HepG2 (cell line): ENCODE data around the gene EXTL1. TPM values are rescaled to one million over a fixed set of nuclear protein-coding genes. Genes with fewer than 3 reads are reported as not detected.
A peak's percentile ranks its signal among the peaks of the same experiment; 100 is the strongest.

Experiments used
- ATAC-seq: fragments of 200-7000 bp; cut with Tn5 transposase; 3 replicates; pipeline ENCODE4 v1.9.1; 2020; ENCODE audit warnings: mild to moderate bottlenecking, moderate library complexity
- BruUV-seq: library from RNA; stranded (reverse); fragments of 400-500 nt; replicated peaks from 2 replicates; lab custom pipeline; 2021; lab: Mats Ljungman, UMichigan
- CTCF ChIA-PET: fragments of 300-600 bp; formaldehyde crosslinking; extraction: SDS; loops from one replicate; lab custom pipeline; 2021; ENCODE audit warnings: low total read pairs, inconsistent platforms, low intra/inter-chr PET ratio; lab: Yijun Ruan, JAX
- POLR2A ChIA-PET: fragments of 350-600 bp; sonication (Branson Sonifier 250); formaldehyde crosslinking; loops from one replicate; lab custom pipeline; 2020; ENCODE audit warnings: antibody characterized with exemption, inconsistent platforms; lab: Yijun Ruan, JAX
- DNase-seq: peaks from one replicate; pipeline ENCODE4 v3.0.0-alpha.2; 2015; ENCODE audit warnings: low spot score
- FAIRE-seq: peaks from 3 replicates; lab custom pipeline; 2011; peaks lifted over from hg19 to GRCh38; lab: Jason Lieb, UNC
- H2AFZ ChIP-seq: one replicate; pipeline ENCODE4 v1.6.1; 2011; ENCODE audit warnings: low read length, inconsistent platforms
- H3K27ac ChIP-seq: fragments of 300-600 bp; 3 replicates; pipeline ENCODE4 v1.8.0; 2011; ENCODE audit warnings: mixed run types, mild to moderate bottlenecking, mixed read lengths, low read length, inconsistent platforms; ENCODE audit not compliant: insufficient read depth; ENCODE audit errors: extremely low read length
- H3K27me3 ChIP-seq, 2 experiments: fragments of 200-600 bp in 1 of 2; 2 replicates in 1 of 2; 3 replicates in 1 of 2; pipeline versions ENCODE4 v1.6.0 to v1.8.0; 2011; ENCODE audit warnings: low read length in 2 of 2, mild to moderate bottlenecking in 2 of 2, moderate library complexity in 2 of 2, inconsistent platforms in 1 of 2; ENCODE audit not compliant: insufficient read depth in 2 of 2, control insufficient read depth in 1 of 2
- H3K36me3 ChIP-seq, 2 experiments: fragments of 200-600 bp in 1 of 2; replicated peaks in 1 of 2; 2 replicates in 1 of 2; 3 replicates in 1 of 2; pipeline versions ENCODE4 v1.5.1 to v1.8.0; 2011; ENCODE audit warnings: low read length in 2 of 2, inconsistent platforms in 1 of 2; ENCODE audit not compliant: insufficient read depth in 2 of 2, control insufficient read depth in 1 of 2
- H3K4me1 ChIP-seq: 2 replicates; pipeline ENCODE4 v1.5.1; 2012; ENCODE audit warnings: low read length, inconsistent platforms; ENCODE audit not compliant: insufficient read depth
- H3K4me2 ChIP-seq: 2 replicates; pipeline ENCODE4 v1.6.0; 2011; ENCODE audit warnings: low read depth, low read length, inconsistent platforms
- H3K4me3 ChIP-seq, 3 experiments: fragments of 200-600 bp in 1 of 3; sonication (generic), shearing (Covaris generic) in 1 of 3; replicated peaks in 1 of 3; 2 replicates each; pipeline ENCODE4 v1.5.1; 2011 to 2016; ENCODE audit warnings: low read length in 3 of 3, inconsistent platforms in 2 of 3, low read depth in 2 of 3, mild to moderate bottlenecking in 2 of 3, control low read depth in 1 of 3, mixed read lengths in 1 of 3; ENCODE audit not compliant: insufficient read depth in 1 of 3
- H3K79me2 ChIP-seq: one replicate; pipeline ENCODE4 v1.6.1; 2011; ENCODE audit warnings: low read length, inconsistent platforms; ENCODE audit not compliant: insufficient read depth
- H3K9ac ChIP-seq: 2 replicates; pipeline ENCODE4 v1.6.0; 2011; ENCODE audit warnings: mild to moderate bottlenecking, low read depth, low read length, inconsistent platforms; ENCODE audit not compliant: insufficient read depth
- H3K9me3 ChIP-seq: 2 replicates; pipeline ENCODE4 v1.5.1; 2012; ENCODE audit warnings: mild to moderate bottlenecking, low read length
- H4K20me1 ChIP-seq: 2 replicates; pipeline ENCODE4 v1.6.0; 2011; ENCODE audit warnings: inconsistent platforms, mild to moderate bottlenecking, low read length, moderate library complexity; ENCODE audit not compliant: insufficient read depth
- MAFK ChIP-seq, 2 experiments: IDR thresholded peaks in 1 of 2; conservative IDR thresholded peaks in 1 of 2; 2 replicates each; pipeline ENCODE4 v1.6.1; 2011; ENCODE audit warnings: improper control_type of control experiment in 2 of 2, low read length in 2 of 2
- MTF1 ChIP-seq: sonication (generic); formaldehyde crosslinking; IDR thresholded peaks from 2 replicates; pipeline ENCODE4 v1.5.0; 2020; ENCODE audit warnings: missing genetic modification reagents
- MZF1 ChIP-seq: sonication (generic); formaldehyde crosslinking; IDR thresholded peaks from 2 replicates; pipeline ENCODE4 v1.8.1; 2023; ENCODE audit warnings: mild to moderate bottlenecking, missing genetic modification reagents, borderline replicate concordance
- NFIB ChIP-seq: sonication (generic); formaldehyde crosslinking; IDR thresholded peaks from 2 replicates; pipeline ENCODE4 v1.9.0; 2021; ENCODE audit warnings: missing genetic modification reagents, mild to moderate bottlenecking, borderline replicate concordance
- PTBP1 ChIP-seq: fragments of 200-400 bp; formaldehyde crosslinking; IDR thresholded peaks from 2 replicates; pipeline ENCODE4 v1.6.1; 2018; ENCODE audit warnings: low read length, low read depth; ENCODE audit not compliant: poor library complexity, severe bottlenecking
- REXO4 ChIP-seq: sonication (generic); formaldehyde crosslinking; IDR thresholded peaks from 2 replicates; pipeline ENCODE4 v1.8.0; 2022; ENCODE audit warnings: missing genetic modification reagents, mild to moderate bottlenecking, borderline replicate concordance
- RXRB ChIP-seq: IDR thresholded peaks from 2 replicates; pipeline ENCODE4 v1.6.1; 2016; ENCODE audit warnings: borderline replicate concordance, missing genetic modification reagents, missing compliant biosample characterization
- SMYD3 ChIP-seq: sonication (generic); formaldehyde crosslinking; IDR thresholded peaks from 2 replicates; pipeline ENCODE4 v1.8.1; 2023; ENCODE audit warnings: mild to moderate bottlenecking, missing genetic modification reagents
- THAP8 ChIP-seq: sonication (generic); formaldehyde crosslinking; IDR thresholded peaks from 2 replicates; pipeline ENCODE4 v1.5.1; 2020; ENCODE audit warnings: missing genetic modification reagents, mild to moderate bottlenecking, borderline replicate concordance
- ZNF207 ChIP-seq: fragments of 450-650 bp; IDR thresholded peaks from 2 replicates; pipeline ENCODE4 v1.6.1; 2016; ENCODE audit warnings: antibody characterized with exemption, borderline replicate concordance
- ZNF224 ChIP-seq: sonication (generic); formaldehyde crosslinking; IDR thresholded peaks from 2 replicates; pipeline ENCODE4 v1.5.0; 2020; ENCODE audit warnings: mild to moderate bottlenecking, missing genetic modification reagents
- ZNF33B ChIP-seq: sonication (generic); formaldehyde crosslinking; IDR thresholded peaks from 2 replicates; pipeline ENCODE4 v1.5.1; 2020; ENCODE audit warnings: mild to moderate bottlenecking, missing genetic modification reagents
- ZNF383 ChIP-seq: sonication (generic); formaldehyde crosslinking; IDR thresholded peaks from 2 replicates; pipeline ENCODE4 v1.4.0; 2020; ENCODE audit warnings: missing genetic modification reagents, mild to moderate bottlenecking, borderline replicate concordance
- ZNF629 ChIP-seq: sonication (generic); formaldehyde crosslinking; conservative IDR thresholded peaks from 2 replicates; pipeline ENCODE4 v1.5.0; 2020; ENCODE audit warnings: missing genetic modification reagents
- ZNF691 ChIP-seq: sonication (generic); formaldehyde crosslinking; IDR thresholded peaks from 2 replicates; pipeline ENCODE4 v1.4.0; 2020; ENCODE audit warnings: missing genetic modification reagents, low read depth, mild to moderate bottlenecking, borderline replicate concordance
- WGBS: methylation state at CpG from one replicate; pipeline ENCODE4 v1.1.6; 2017; ENCODE audit warnings: low lambda C conversion rate; 5-methylcytosine and 5-hydroxymethylcytosine counted together
- in situ Hi-C: cut with HindIII; loops from 2 replicates; pipeline ENCODE4 v1.10.0; 2017; ENCODE audit warnings: low pct_unique_long_range_greater_than_20kb; ENCODE audit not compliant: extremely low pct_ligation_motif_present
- intact Hi-C: fragments of 100-400 bp; cut with micrococcal nuclease; formaldehyde crosslinking; loops from one replicate; pipeline ENCODE4 v1.10.0; 2022; ENCODE audit not compliant: unreplicated experiment
- polyA plus RNA-seq, 8 experiments: library from polyadenylated mRNA; depleted of rRNA in 3 of 8; stranded (reverse) in 7 of 8; unstranded in 1 of 8; fragments of >200 nt; fragmentation: Illumina TruSeq in 4 of 8; extraction: Trizol in 4 of 8; gene quantifications; 2 replicates each; pipeline versions ENCODE4 v1.2.1 to v1.2.3, GENCODE V29; 2011 to 2016; ENCODE audit warnings: low read depth in 4 of 8, missing spikeins in 1 of 8, mixed read lengths in 1 of 8; ENCODE audit not compliant: insufficient read depth in 1 of 8
- total RNA-seq, 5 experiments: library from RNA; depleted of rRNA; stranded (reverse); fragments of >200 nt; fragmentation: Illumina TruSeq; extraction: Trizol; gene quantifications; 2 replicates each; pipeline ENCODE4 v1.2.3, GENCODE V29; 2016; ENCODE audit warnings: low read depth in 1 of 5

EXTL1 gene
- total and polyA plus RNA-seq, 2 of the 13 experiments (the other 11 are each of a cell fraction or from before 2014, with no cell fraction given) = 0.35 to 1.0 TPM

DNA sequence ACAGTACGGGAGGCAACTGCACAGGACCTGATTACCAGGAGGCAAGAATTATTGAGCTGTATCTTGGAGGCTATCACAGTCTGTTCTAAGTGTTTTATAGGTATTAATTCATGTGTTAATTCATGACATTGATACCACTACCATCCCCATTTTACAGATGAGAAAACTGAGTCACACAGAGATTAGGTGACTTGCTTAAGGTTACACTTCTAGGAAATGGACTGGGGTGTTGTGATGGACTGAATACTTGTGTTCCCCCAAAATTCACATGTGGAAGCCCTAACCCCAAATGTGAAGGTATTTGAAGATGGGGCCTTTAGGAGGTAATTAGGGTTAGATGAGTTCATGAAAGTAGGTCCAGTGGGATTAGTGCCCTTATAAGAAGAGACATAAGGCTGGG, 55.9 kb downstream of the EXTL1 start:
- no TSS peak for BruUV-seq
- no peaks in the 10 kb centered on the region for H3K79me2 ChIP-seq
- no peaks in the 10 kb centered on the region for H3K9me3 ChIP-seq
- H3K4me2 ChIP-seq = no peak overlapping the region
- H3K4me1 ChIP-seq = 0 out of 2 replicates have a peak, but pooled peaks cover 7% of the 10 kb centered on the region
- FAIRE-seq (no peak), ATAC-seq (no peak), DNase-seq (no peak)
- no peak overlapping the region for H3K27ac ChIP-seq
- H2AFZ ChIP-seq = no peak overlapping the region
- in situ Hi-C loops (no loop called here), intact Hi-C loops (no loop called here)
- no peaks in the 10 kb centered on the region for H3K36me3 ChIP-seq
- H3K27me3 ChIP-seq = peaks cover 0 to 6% of the 10 kb centered on the region in 2 experiments; a peak in 3 of 5 replicates
- POLR2A ChIA-PET = no interaction called here
- H3K4me3 ChIP-seq = no peak overlapping the region
- TF ChIP-seq MTF1 (no peak), ZNF629 (CRISPR knock-in tag) (0 out of 2 replicates have a peak, but pooled peaks have one; percentile 45), ZNF207 (no peak), ZNF224 (CRISPR knock-in tag) (no peak), MZF1 (CRISPR knock-in tag) (no peak), RXRB (CRISPR knock-in tag) (no peak)
- TF ChIP-seq, all 625 proteins: peak for 1
- H3K9ac ChIP-seq = no peak overlapping the region
- CTCF ChIA-PET = no interaction called here
- H4K20me1 ChIP-seq = no peaks in the 10 kb centered on the region
- WGBS = 80% methylated on average over 1 of the region's 1 CpG

GRCh38 chr1:26078286-26079177, 57.0 kb downstream of the EXTL1 start:
- POLR2A ChIA-PET = no interaction called here
- no peak overlapping the region for H3K9ac ChIP-seq
- WGBS = 52% methylated on average over 8 of the region's 8 CpGs
- no TSS peak for BruUV-seq
- H3K4me3 ChIP-seq = no peak overlapping the region
- H3K79me2 ChIP-seq = no peaks in the 10 kb centered on the region
- no peak for ATAC-seq
- intact Hi-C loops = no loop called here
- no peak for DNase-seq
- no peaks in the 10 kb centered on the region for H3K4me1 ChIP-seq
- FAIRE-seq = no peak
- H3K9me3 ChIP-seq = no peaks in the 10 kb centered on the region
- H3K36me3 ChIP-seq = no peaks in the 10 kb centered on the region
- no peaks in the 10 kb centered on the region; a peak in 1 of 5 replicates for H3K27me3 ChIP-seq
- in situ Hi-C loops = no loop called here
- TF ChIP-seq SMYD3 (CRISPR knock-in tag) = no peak
- TF ChIP-seq REXO4 (CRISPR knock-in tag) = no peak
- TF ChIP-seq THAP8 (CRISPR knock-in tag) = no peak
- TF ChIP-seq MAFK (conservative IDR thresholded peaks at IDR 0.05 in 1 of 2, IDR thresholded peaks at IDR 0.05 in 1 of 2; ENCODE audit: low read length in 2 of 2) = no peak
- TF ChIP-seq NFIB = no peak
- no peak for TF ChIP-seq ZNF33B (CRISPR knock-in tag)
- no peak for TF ChIP-seq ZNF691
- no peak for TF ChIP-seq ZNF383
- TF ChIP-seq PTBP1 = no peak
- CTCF ChIA-PET = no interaction called here
- no peak overlapping the region for H3K27ac ChIP-seq
- no peaks in the 10 kb centered on the region for H4K20me1 ChIP-seq
- H2AFZ ChIP-seq = no peak overlapping the region
- no peak overlapping the region for H3K4me2 ChIP-seq
